HepG2 (cell line): ENCODE measurements around the gene C1S. TPM values are rescaled to one million over a fixed set of nuclear protein-coding genes. Genes with fewer than 3 reads are reported as not detected.

Experiments
- BATF2 ChIP-seq: sonication (generic); formaldehyde crosslinking; IDR thresholded peaks from 2 replicates; pipeline ENCODE4 v1.8.0; 2022; ENCODE audit warnings: mild to moderate bottlenecking, missing genetic modification reagents, moderate library complexity
- CHCHD3 ChIP-seq: sonication (generic); formaldehyde crosslinking; IDR thresholded peaks from 2 replicates; pipeline ENCODE4 v1.8.0; 2022; ENCODE audit warnings: mild to moderate bottlenecking, missing genetic modification reagents, moderate library complexity
- HDAC2 ChIP-seq: sonication (generic); formaldehyde crosslinking; IDR thresholded peaks from 2 replicates; pipeline ENCODE4 v1.4.0; 2020; ENCODE audit warnings: missing genetic modification reagents
- KDM4B ChIP-seq: sonication (generic); formaldehyde crosslinking; IDR thresholded peaks from 2 replicates; pipeline ENCODE4 v1.4.0; 2020; ENCODE audit warnings: missing genetic modification reagents
- KDM5B ChIP-seq: sonication (generic); formaldehyde crosslinking; IDR thresholded peaks from 2 replicates; pipeline ENCODE4 v1.4.0; 2020; ENCODE audit warnings: missing genetic modification reagents, mild to moderate bottlenecking, borderline replicate concordance
- MBD4 ChIP-seq: IDR thresholded peaks from 2 replicates; pipeline ENCODE4 v1.6.1; 2012; ENCODE audit warnings: low read length, inconsistent platforms, borderline replicate concordance
- MTA1 ChIP-seq: sonication (generic); formaldehyde crosslinking; IDR thresholded peaks from 2 replicates; pipeline ENCODE4 v1.4.0; 2020; ENCODE audit warnings: missing genetic modification reagents, mild to moderate bottlenecking, borderline replicate concordance
- PCBP1 ChIP-seq: fragments of 200-400 bp; formaldehyde crosslinking; IDR thresholded peaks from 2 replicates; pipeline ENCODE4 v1.6.1; 2017; ENCODE audit warnings: mild to moderate bottlenecking, low read depth, low read length, borderline replicate concordance
- PITX1 ChIP-seq: sonication (generic); formaldehyde crosslinking; IDR thresholded peaks from 2 replicates; pipeline ENCODE4 v1.5.1; 2020; ENCODE audit warnings: mild to moderate bottlenecking, missing genetic modification reagents
- RARA ChIP-seq: IDR thresholded peaks from 2 replicates; pipeline ENCODE4 v1.6.1; 2016; ENCODE audit warnings: missing genetic modification reagents, missing compliant biosample characterization
- SOX6 ChIP-seq, 2 experiments: fragments of 450-650 bp in 1 of 2; sonication (generic) in 1 of 2; formaldehyde crosslinking in 1 of 2; IDR thresholded peaks; 2 replicates each; pipeline versions ENCODE4 v1.4.0 to v1.6.1; 2017 to 2020; ENCODE audit warnings: antibody characterized with exemption in 1 of 2, mild to moderate bottlenecking in 1 of 2, missing genetic modification reagents in 1 of 2
- THYN1 ChIP-seq: sonication (generic); formaldehyde crosslinking; IDR thresholded peaks from 2 replicates; pipeline ENCODE4 v1.8.1; 2023; ENCODE audit warnings: low read depth, mild to moderate bottlenecking, moderate library complexity, missing genetic modification reagents, borderline replicate concordance
- TSC22D2 ChIP-seq: sonication (generic); formaldehyde crosslinking; IDR thresholded peaks from 2 replicates; pipeline ENCODE4 v1.5.1; 2020; ENCODE audit warnings: missing genetic modification reagents, mild to moderate bottlenecking, borderline replicate concordance
- ZBTB14 ChIP-seq: sonication (generic); formaldehyde crosslinking; IDR thresholded peaks from 2 replicates; pipeline ENCODE4 v1.4.0; 2020; ENCODE audit warnings: missing genetic modification reagents
- ZBTB34 ChIP-seq: sonication (generic); formaldehyde crosslinking; IDR thresholded peaks from 2 replicates; pipeline ENCODE4 v1.8.0; 2022; ENCODE audit warnings: mild to moderate bottlenecking, missing genetic modification reagents
- ZFX ChIP-seq: sonication (generic); formaldehyde crosslinking; IDR thresholded peaks from 2 replicates; pipeline ENCODE4 v1.4.0; 2020; ENCODE audit warnings: mild to moderate bottlenecking, low read depth, missing genetic modification reagents, moderate library complexity
- ZNF12 ChIP-seq: sonication (generic); formaldehyde crosslinking; IDR thresholded peaks from 2 replicates; pipeline ENCODE4 v1.5.0; 2020; ENCODE audit warnings: missing genetic modification reagents
- ZNF3 ChIP-seq: IDR thresholded peaks from 2 replicates; pipeline ENCODE4 v1.7.0; 2017; ENCODE audit warnings: inconsistent platforms
- ZNF484 ChIP-seq: sonication (generic); formaldehyde crosslinking; IDR thresholded peaks from 2 replicates; pipeline ENCODE4 v1.5.1; 2020; ENCODE audit warnings: mild to moderate bottlenecking, low read depth, missing genetic modification reagents, borderline replicate concordance
- ZNF616 ChIP-seq: sonication (generic); formaldehyde crosslinking; IDR thresholded peaks from 2 replicates; pipeline ENCODE4 v1.5.0; 2020; ENCODE audit warnings: low read depth, mild to moderate bottlenecking, missing genetic modification reagents
- polyA plus RNA-seq, 8 experiments: library from polyadenylated mRNA; depleted of rRNA in 3 of 8; stranded (reverse) in 7 of 8; unstranded in 1 of 8; fragments of >200 nt; fragmentation: Illumina TruSeq in 4 of 8; extraction: Trizol in 4 of 8; gene quantifications; 2 replicates each; pipeline versions ENCODE4 v1.2.1 to v1.2.3, GENCODE V29; 2011 to 2016; ENCODE audit warnings: low read depth in 4 of 8, missing spikeins in 1 of 8, mixed read lengths in 1 of 8; ENCODE audit not compliant: insufficient read depth in 1 of 8
- total RNA-seq, 5 experiments: library from RNA; depleted of rRNA; stranded (reverse); fragments of >200 nt; fragmentation: Illumina TruSeq; extraction: Trizol; gene quantifications; 2 replicates each; pipeline ENCODE4 v1.2.3, GENCODE V29; 2016; ENCODE audit warnings: low read depth in 1 of 5
- TF ChIP-seq, protein P1 (sequence below): sonication (generic); formaldehyde crosslinking; IDR thresholded peaks from 2 replicates; pipeline ENCODE4 v1.5.1; 2020; ENCODE audit warnings: mild to moderate bottlenecking, missing genetic modification reagents, borderline replicate concordance

The C1S gene
- total and polyA plus RNA-seq, 2 of the 13 experiments (the other 11 are each of a cell fraction or from before 2014, with no cell fraction given) = 14.5 to 18.2 TPM

DNA sequence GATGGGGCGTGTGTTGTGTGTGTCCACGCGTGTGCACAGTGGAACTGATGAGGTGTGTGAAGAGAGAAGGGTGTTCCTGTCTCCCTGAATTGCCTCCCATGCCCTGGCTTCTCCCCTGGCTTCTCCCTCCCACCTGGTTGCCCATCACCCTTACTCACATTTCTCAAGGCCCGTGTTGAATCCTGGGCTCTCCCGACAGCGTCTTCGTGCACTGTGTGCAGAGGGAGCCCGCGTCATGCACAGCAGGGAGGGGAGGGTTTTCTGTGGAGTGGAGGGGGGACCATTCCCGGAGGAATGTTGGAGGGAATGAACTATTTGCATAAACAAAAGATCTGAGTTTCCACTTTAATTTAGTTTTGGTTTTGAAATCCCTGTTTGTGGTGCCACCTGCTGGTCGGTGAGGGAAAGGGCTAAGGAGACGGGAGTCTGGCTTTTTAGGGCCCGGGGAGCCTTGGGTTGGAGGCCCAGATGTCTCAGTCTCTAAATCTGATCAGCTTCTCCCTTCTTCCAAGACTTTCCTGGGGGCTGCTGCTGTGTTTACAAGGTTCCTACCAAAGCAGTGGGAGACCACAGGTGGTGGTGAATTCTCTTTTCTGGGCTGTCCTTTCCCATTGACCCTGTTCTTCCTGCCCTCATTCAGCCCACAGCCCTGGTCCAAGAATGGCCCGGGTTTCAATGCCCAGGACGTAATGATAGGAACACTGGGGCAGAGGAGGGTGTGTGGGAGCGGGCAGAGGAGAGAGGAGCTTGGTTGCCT is 31.9 kb downstream of the C1S start, which contains the start of gene C1R (continued):
- TF ChIP-seq MTA1 (no peak), CHCHD3 (CRISPR knock-in tag) (no peak), KDM4B (CRISPR knock-in tag) (no peak), ZFX (CRISPR knock-in tag) (0 out of 2 replicates have a peak, but pooled peaks have one; percentile 28), KDM5B (CRISPR knock-in tag) (peak; percentile 63; the same call in 1 of the 2 replicates), MBD4 (no peak), ZBTB14 (CRISPR knock-in tag) (no peak), HDAC2 (CRISPR knock-in tag) (no peak), BATF2 (no peak), ZNF616 (CRISPR knock-in tag) (no peak), TSC22D2 (CRISPR knock-in tag) (no peak), ZNF12 (CRISPR knock-in tag) (no peak), ZBTB34 (no peak), RARA (CRISPR knock-in tag) (no peak), THYN1 (CRISPR knock-in tag) (no peak), ZNF3 (CRISPR knock-in tag) (no peak), PITX1 (CRISPR knock-in tag) (0 out of 2 replicates have a peak, but pooled peaks have one; percentile 22), SOX6 (IDR thresholded peaks at IDR 0.05) (no peak), SOX6 (CRISPR knock-in tag; IDR thresholded peaks at IDR 0.05) (peak; percentile 29; the same call in 1 of the 2 replicates), PCBP1 (no peak), ZNF484 (CRISPR knock-in tag) (no peak)
- TF ChIP-seq, protein P1, sequence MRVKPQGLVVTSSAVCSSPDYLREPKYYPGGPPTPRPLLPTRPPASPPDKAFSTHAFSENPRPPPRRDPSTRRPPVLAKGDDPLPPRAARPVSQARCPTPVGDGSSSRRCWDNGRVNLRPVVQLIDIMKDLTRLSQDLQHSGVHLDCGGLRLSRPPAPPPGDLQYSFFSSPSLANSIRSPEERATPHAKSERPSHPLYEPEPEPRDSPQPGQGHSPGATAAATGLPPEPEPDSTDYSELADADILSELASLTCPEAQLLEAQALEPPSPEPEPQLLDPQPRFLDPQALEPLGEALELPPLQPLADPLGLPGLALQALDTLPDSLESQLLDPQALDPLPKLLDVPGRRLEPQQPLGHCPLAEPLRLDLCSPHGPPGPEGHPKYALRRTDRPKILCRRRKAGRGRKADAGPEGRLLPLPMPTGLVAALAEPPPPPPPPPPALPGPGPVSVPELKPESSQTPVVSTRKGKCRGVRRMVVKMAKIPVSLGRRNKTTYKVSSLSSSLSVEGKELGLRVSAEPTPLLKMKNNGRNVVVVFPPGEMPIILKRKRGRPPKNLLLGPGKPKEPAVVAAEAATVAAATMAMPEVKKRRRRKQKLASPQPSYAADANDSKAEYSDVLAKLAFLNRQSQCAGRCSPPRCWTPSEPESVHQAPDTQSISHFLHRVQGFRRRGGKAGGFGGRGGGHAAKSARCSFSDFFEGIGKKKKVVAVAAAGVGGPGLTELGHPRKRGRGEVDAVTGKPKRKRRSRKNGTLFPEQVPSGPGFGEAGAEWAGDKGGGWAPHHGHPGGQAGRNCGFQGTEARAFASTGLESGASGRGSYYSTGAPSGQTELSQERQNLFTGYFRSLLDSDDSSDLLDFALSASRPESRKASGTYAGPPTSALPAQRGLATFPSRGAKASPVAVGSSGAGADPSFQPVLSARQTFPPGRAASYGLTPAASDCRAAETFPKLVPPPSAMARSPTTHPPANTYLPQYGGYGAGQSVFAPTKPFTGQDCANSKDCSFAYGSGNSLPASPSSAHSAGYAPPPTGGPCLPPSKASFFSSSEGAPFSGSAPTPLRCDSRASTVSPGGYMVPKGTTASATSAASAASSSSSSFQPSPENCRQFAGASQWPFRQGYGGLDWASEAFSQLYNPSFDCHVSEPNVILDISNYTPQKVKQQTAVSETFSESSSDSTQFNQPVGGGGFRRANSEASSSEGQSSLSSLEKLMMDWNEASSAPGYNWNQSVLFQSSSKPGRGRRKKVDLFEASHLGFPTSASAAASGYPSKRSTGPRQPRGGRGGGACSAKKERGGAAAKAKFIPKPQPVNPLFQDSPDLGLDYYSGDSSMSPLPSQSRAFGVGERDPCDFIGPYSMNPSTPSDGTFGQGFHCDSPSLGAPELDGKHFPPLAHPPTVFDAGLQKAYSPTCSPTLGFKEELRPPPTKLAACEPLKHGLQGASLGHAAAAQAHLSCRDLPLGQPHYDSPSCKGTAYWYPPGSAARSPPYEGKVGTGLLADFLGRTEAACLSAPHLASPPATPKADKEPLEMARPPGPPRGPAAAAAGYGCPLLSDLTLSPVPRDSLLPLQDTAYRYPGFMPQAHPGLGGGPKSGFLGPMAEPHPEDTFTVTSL (CRISPR knock-in tag) = no peak
